Thoracic aorta (tissue), 2 donors: ENCODE results near the gene HSCB. TPM values are rescaled to one million over a fixed set of nuclear protein-coding genes. Genes with fewer than 3 reads are reported as not detected.

Source experiments
- ATAC-seq: fragments of 150-250 bp; one replicate; pipeline ENCODE4 v1.8.0; 2017; ENCODE audit warnings: low read depth; ENCODE audit not compliant: insufficient number of reproducible peaks, low FRiP score
- DNase-seq: peaks from one replicate; pipeline ENCODE4 v3.0.0-alpha.2; 2020; ENCODE audit warnings: low spot score
- H3K27ac ChIP-seq, 2 donors: fragments of 200-600 bp; sonication (generic); 1 replicate in 1 of 2; 2 replicates in 1 of 2; pipeline ENCODE4 v1.5.1; 2016; ENCODE audit warnings: mild to moderate bottlenecking in 2 of 2, moderate library complexity in 2 of 2
- H3K27me3 ChIP-seq: fragments of 200-600 bp; sonication (generic); replicated peaks from 2 replicates; pipeline ENCODE4 v1.6.0; 2016; ENCODE audit warnings: mild to moderate bottlenecking; ENCODE audit not compliant: insufficient read depth
- H3K36me3 ChIP-seq: fragments of 200-600 bp; sonication (generic); one replicate; pipeline ENCODE4 v1.5.1; 2016
- H3K4me1 ChIP-seq, 2 donors: fragments of 200-600 bp; sonication (generic); 1 replicate in 1 of 2; 2 replicates in 1 of 2; pipeline versions ENCODE4 v1.5.1 to v1.6.0; 2016; ENCODE audit warnings: low read depth in 2 of 2, mild to moderate bottlenecking in 1 of 2; ENCODE audit not compliant: control insufficient read depth in 1 of 2
- H3K4me3 ChIP-seq: fragments of 200-600 bp; sonication (generic); 2 replicates; pipeline ENCODE4 v1.5.1; 2016; ENCODE audit warnings: mild to moderate bottlenecking
- H3K9me3 ChIP-seq: fragments of 200-600 bp; sonication (generic); 2 replicates; pipeline ENCODE4 v1.5.1; 2016
- total RNA-seq, 2 donors: library from RNA; depleted of rRNA; stranded (reverse); fragments of >200 nt; gene quantifications; one replicate each; pipeline versions ENCODE4 v1.1.0 to v1.2.3, GENCODE V29; 2016
- TF ChIP-seq, protein P1 (sequence below): fragments of 200-600 bp; sonication (generic); IDR thresholded peaks from one replicate; pipeline ENCODE4 v1.5.1; 2019; ENCODE audit warnings: antibody characterized with exemption

Gene HSCB
- total RNA-seq, 2 donors from 2014 or later = 9.3 to 11.9 TPM

GRCh38 chr22:28779833-28780232 lies 38.0 kb downstream of the HSCB start:
- peaks cover 28% of the 10 kb centered on the region for H3K36me3 ChIP-seq
- DNase-seq (no peak), ATAC-seq (no peak)
- no peak overlapping the region for H3K27ac ChIP-seq
- H3K4me1 ChIP-seq = peaks cover 4 to 14% of the 10 kb centered on the region in 2 donors
- TF ChIP-seq, protein P1, sequence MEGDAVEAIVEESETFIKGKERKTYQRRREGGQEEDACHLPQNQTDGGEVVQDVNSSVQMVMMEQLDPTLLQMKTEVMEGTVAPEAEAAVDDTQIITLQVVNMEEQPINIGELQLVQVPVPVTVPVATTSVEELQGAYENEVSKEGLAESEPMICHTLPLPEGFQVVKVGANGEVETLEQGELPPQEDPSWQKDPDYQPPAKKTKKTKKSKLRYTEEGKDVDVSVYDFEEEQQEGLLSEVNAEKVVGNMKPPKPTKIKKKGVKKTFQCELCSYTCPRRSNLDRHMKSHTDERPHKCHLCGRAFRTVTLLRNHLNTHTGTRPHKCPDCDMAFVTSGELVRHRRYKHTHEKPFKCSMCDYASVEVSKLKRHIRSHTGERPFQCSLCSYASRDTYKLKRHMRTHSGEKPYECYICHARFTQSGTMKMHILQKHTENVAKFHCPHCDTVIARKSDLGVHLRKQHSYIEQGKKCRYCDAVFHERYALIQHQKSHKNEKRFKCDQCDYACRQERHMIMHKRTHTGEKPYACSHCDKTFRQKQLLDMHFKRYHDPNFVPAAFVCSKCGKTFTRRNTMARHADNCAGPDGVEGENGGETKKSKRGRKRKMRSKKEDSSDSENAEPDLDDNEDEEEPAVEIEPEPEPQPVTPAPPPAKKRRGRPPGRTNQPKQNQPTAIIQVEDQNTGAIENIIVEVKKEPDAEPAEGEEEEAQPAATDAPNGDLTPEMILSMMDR = no peak
- H3K9me3 ChIP-seq = no peaks in the 10 kb centered on the region
- no peaks in the 10 kb centered on the region for H3K27me3 ChIP-seq
- H3K4me3 ChIP-seq = no peak overlapping the region

DNA sequence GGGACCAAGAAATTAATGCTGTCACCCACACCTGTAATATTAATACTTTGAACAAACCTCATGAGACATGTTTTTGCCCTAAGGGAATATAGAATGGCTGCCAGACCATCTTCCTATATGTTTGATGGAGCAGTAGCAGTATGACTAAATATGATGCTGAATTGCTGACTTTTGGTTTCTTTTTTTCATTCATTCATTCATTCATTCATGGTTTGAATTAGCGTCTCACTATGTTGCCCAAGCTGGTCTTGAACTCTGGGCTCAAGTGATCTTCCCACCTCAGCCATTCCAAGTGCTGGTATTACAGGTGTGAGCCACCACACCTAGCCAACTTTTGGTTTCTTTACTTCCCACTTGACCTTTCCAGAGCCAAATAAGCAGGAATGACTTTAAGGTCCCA lies 38.5 kb downstream of the HSCB start:
- H3K9me3 ChIP-seq = no peaks in the 10 kb centered on the region
- DNase-seq (no peak), ATAC-seq (no peak)
- no peaks in the 10 kb centered on the region for H3K27me3 ChIP-seq
- H3K4me1 ChIP-seq = peaks cover 4 to 12% of the 10 kb centered on the region in 2 donors
- H3K27ac ChIP-seq = no peak overlapping the region
- no peak overlapping the region for H3K4me3 ChIP-seq
- H3K36me3 ChIP-seq = peaks cover 32% of the 10 kb centered on the region
- TF ChIP-seq, protein P1 = no peak

- Histone ChIP-seq H3K4me1 (peaks cover 0 to 12% of the 10 kb centered on the region in 2 donors), H3K36me3 (peaks cover 43% of the 10 kb centered on the region), H3K9me3 (no peaks in the 10 kb centered on the region), H3K27ac (no peak overlapping the region), H3K4me3 (no peak overlapping the region), H3K27me3 (no peaks in the 10 kb centered on the region)
- no peak for DNase-seq
- ATAC-seq = no peak
- TF ChIP-seq, protein P1 = no peak
Measured at GRCh38 chr22:28783786-28784671, 42.2 kb downstream of the HSCB start.

GRCh38 chr22:28788601-28789000 lies 46.8 kb downstream of the HSCB start:
- DNase-seq (no peak), ATAC-seq (no peak)
- Histone ChIP-seq H3K27ac (peak overlapping the region in 1 of 2 donors; percentile 2), H3K4me1 (no peaks in the 10 kb centered on the region), H3K27me3 (no peaks in the 10 kb centered on the region), H3K9me3 (no peaks in the 10 kb centered on the region), H3K4me3 (no peak overlapping the region), H3K36me3 (peaks cover 32% of the 10 kb centered on the region)
- TF ChIP-seq, protein P1 = no peak

- TF ChIP-seq, protein P1 = no peak
- no peak overlapping the region for H3K27ac ChIP-seq
- ATAC-seq (no peak), DNase-seq (no peak)
- peaks cover 7 to 13% of the 10 kb centered on the region in 2 donors for H3K4me1 ChIP-seq
- H3K36me3 ChIP-seq = peaks cover 36% of the 10 kb centered on the region
- H3K9me3 ChIP-seq = no peaks in the 10 kb centered on the region
- H3K27me3 ChIP-seq = no peaks in the 10 kb centered on the region
- H3K4me3 ChIP-seq = no peak overlapping the region
Measured at GRCh38 chr22:28791124-28791523, 49.3 kb downstream of the HSCB start.
